ENCODE data around the gene CCSAP. TPM values are rescaled to one million over a fixed set of nuclear protein-coding genes. Genes with fewer than 3 reads are reported as not detected.
"Not testable (repeated sequence)": the region's sequence is repeated elsewhere in the genome, so short reads cannot be mapped to it uniquely, and the experiment has no call there.

CCSAP gene
- total and polyA plus RNA-seq, 10 of the 15 experiments (the other 5 are each of a cell fraction or from before 2014, with no cell fraction given) = 0.75 to 3.4 (median 2.8) TPM

- 55% methylated on average over 7 of the region's 7 CpGs for WGBS (ENCODE audit: insufficient coverage, insufficient replicate concordance, low lambda C conversion rate, missing lambda C conversion rate)
- no TSS peak for BruUV-seq (replicated peaks)
- SMC1A ChIA-PET (ENCODE audit: uncharacterized antibody, unreplicated experiment) = no interaction called here
- RAD21 ChIA-PET (ENCODE audit: unreplicated experiment) = no interaction called here
- in situ Hi-C loops (cut with MboI) = no loop called here
- CTCF ChIA-PET = interaction anchor here (0.6 kb wide), 1 partner anchor 29 kb away, joined by 3 read pairs; no protein-coding TSS in a partner anchor
- H3K4me2 ChIP-seq (ENCODE audit: control insufficient read depth, insufficient read depth) = peak overlapping the region; percentile 33; the same call in 1 of the 2 replicates
- FAIRE-seq (peak; percentile 38), DNase-seq (ENCODE audit: low read depth, low spot score) (no peak), ATAC-seq (peak; percentile 24; the same call in 2 of the 3 replicates)
- no peaks in the 10 kb centered on the region for H3K27me3 ChIP-seq (replicated peaks in 1 of 2; ENCODE audit: control insufficient read depth in 2 of 2, insufficient read depth in 2 of 2, low read length in 1 of 2)
- TF ChIP-seq MEF2B (IDR thresholded peaks at IDR 0.05; ENCODE audit: partially characterized antibody, poor library complexity, severe bottlenecking) (no peak), SPI1 (IDR thresholded peaks at IDR 0.05; ENCODE audit: borderline replicate concordance, insufficient read depth, low read depth, low read length) (peak; percentile 40; the same call in 1 of the 2 replicates)
- no peak overlapping the region for H2AFZ ChIP-seq (ENCODE audit: control insufficient read depth, low read depth, low read length)
- POLR2A ChIA-PET = no interaction called here
- H3K36me3 ChIP-seq (ENCODE audit: control insufficient read depth in 2 of 2, insufficient read depth in 2 of 2, low read length in 1 of 2) = peaks cover 0 to 3% of the 10 kb centered on the region in 2 experiments; a peak in 1 of 4 replicates
- no peak overlapping the region for H3K4me3 ChIP-seq
- H3K4me1 ChIP-seq (ENCODE audit: control insufficient read depth, insufficient read depth, low read length) = peaks cover 26% of the 10 kb centered on the region
- no peaks in the 10 kb centered on the region for H3K79me2 ChIP-seq (ENCODE audit: control insufficient read depth, insufficient read depth, low read length)
- H3K27ac ChIP-seq (ENCODE audit: control insufficient read depth, insufficient read depth) = no peak overlapping the region
- intact Hi-C loops (cut with micrococcal nuclease; ENCODE audit: unreplicated experiment) = no loop called here
- no peak overlapping the region for H3K9ac ChIP-seq (ENCODE audit: control insufficient read depth, insufficient read depth, low read length)
- no peaks in the 10 kb centered on the region for H3K9me3 ChIP-seq (replicated peaks; ENCODE audit: control insufficient read depth, insufficient read depth, low read length)
- no peaks in the 10 kb centered on the region for H4K20me1 ChIP-seq (ENCODE audit: control insufficient read depth, insufficient read depth)
These were observed 14.1 kb downstream of the CCSAP start for GRCh38 chr1:229328598-229329362.

DNA sequence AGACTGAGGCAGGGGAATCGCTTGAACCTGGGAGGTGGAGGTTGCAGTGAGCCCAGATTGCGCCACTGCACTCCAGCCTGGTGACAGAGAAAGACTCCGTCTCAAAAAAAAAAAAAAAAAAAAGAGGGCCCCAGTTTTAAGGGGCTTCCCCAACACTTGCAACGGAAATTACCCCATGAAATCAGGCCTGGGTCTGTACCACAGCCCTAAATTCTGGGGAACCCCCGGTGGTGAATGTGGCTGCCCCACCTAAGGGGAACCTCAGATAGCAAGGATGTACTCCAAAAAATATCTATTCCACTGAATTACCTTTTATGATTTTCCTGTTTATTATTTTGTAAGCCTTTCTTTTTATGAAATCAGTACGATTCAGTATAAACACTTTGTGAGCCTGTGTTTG is 15.1 kb downstream of the CCSAP start:
- 78% methylated on average over 5 of the region's 6 CpGs for WGBS (ENCODE audit: insufficient coverage, insufficient replicate concordance, low lambda C conversion rate, missing lambda C conversion rate)
- DNase-seq (ENCODE audit: low read depth, low spot score); intact Hi-C loops (cut with micrococcal nuclease; ENCODE audit: unreplicated experiment): not testable (repeated sequence)

More for the DNA sequence above, 15.1 kb downstream of the CCSAP start:
- Histone ChIP-seq H3K4me2 (ENCODE audit: control insufficient read depth, insufficient read depth) (0 out of 2 replicates have a peak overlapping the region, but pooled peaks have one; percentile 9), H3K4me1 (ENCODE audit: control insufficient read depth, insufficient read depth, low read length) (peaks cover 26% of the 10 kb centered on the region)
- H3K4me3 ChIP-seq; SMC1A ChIA-PET (ENCODE audit: uncharacterized antibody, unreplicated experiment); H3K36me3 ChIP-seq (ENCODE audit: control insufficient read depth in 2 of 2, insufficient read depth in 2 of 2, low read length in 1 of 2); H3K9ac ChIP-seq (ENCODE audit: control insufficient read depth, insufficient read depth, low read length); RAD21 ChIA-PET (ENCODE audit: unreplicated experiment); BruUV-seq (replicated peaks); POLR2A ChIA-PET; H3K27ac ChIP-seq (ENCODE audit: control insufficient read depth, insufficient read depth); in situ Hi-C loops (cut with MboI); H3K9me3 ChIP-seq (replicated peaks; ENCODE audit: control insufficient read depth, insufficient read depth, low read length); H3K79me2 ChIP-seq (ENCODE audit: control insufficient read depth, insufficient read depth, low read length); H4K20me1 ChIP-seq (ENCODE audit: control insufficient read depth, insufficient read depth); H2AFZ ChIP-seq (ENCODE audit: control insufficient read depth, low read depth, low read length); CTCF ChIA-PET; FAIRE-seq; H3K27me3 ChIP-seq (replicated peaks in 1 of 2; ENCODE audit: control insufficient read depth in 2 of 2, insufficient read depth in 2 of 2, low read length in 1 of 2): not testable (repeated sequence)
- peak; percentile 50 for ATAC-seq
- peak; percentile 42; the same call in 1 of the 2 replicates for TF ChIP-seq RUNX3 (IDR thresholded peaks at IDR 0.05; ENCODE audit: low read length)

Measured in GM12878 (cell line).